Large intestine (tissue), 3 donors: ENCODE measurements around the gene INPP4B. TPM values are rescaled to one million over a fixed set of nuclear protein-coding genes. Genes with fewer than 3 reads are reported as not detected.

Experiments used
- DNase-seq, 2 donors: peaks; one replicate each; pipeline versions ENCODE4 v3.0.0 to v3.0.0-alpha.2; 2013
- H3K27ac ChIP-seq: one replicate; pipeline ENCODE4 v1.5.1; 2013; ENCODE audit warnings: low read length
- H3K27me3 ChIP-seq: 2 replicates; pipeline ENCODE4 v1.6.1; 2013; ENCODE audit warnings: low read length; ENCODE audit not compliant: control insufficient read depth, insufficient read depth
- H3K36me3 ChIP-seq: 2 replicates; pipeline ENCODE4 v1.6.1; 2013; ENCODE audit warnings: low read length; ENCODE audit not compliant: control insufficient read depth, insufficient read depth
- H3K4me1 ChIP-seq: one replicate; pipeline ENCODE4 v1.6.1; 2013; ENCODE audit warnings: low read length; ENCODE audit not compliant: control insufficient read depth, insufficient read depth
- H3K4me3 ChIP-seq: one replicate; pipeline ENCODE4 v1.5.1; 2013; ENCODE audit warnings: low read length
- H3K9me3 ChIP-seq: one replicate; pipeline ENCODE4 v1.6.1; 2013; ENCODE audit warnings: mild to moderate bottlenecking, low read depth, low read length, moderate library complexity; ENCODE audit not compliant: control insufficient read depth
- WGBS: methylation state at CpG from one replicate; pipeline ENCODE4 v1.1.5; 2013; ENCODE audit warnings: low lambda C conversion rate; ENCODE audit not compliant: insufficient coverage; 5-methylcytosine and 5-hydroxymethylcytosine counted together
- polyA plus RNA-seq: library from polyadenylated mRNA; unstranded; fragments of 120-200 nt; gene quantifications from one replicate; pipeline ENCODE4 v1.2.1, GENCODE V29; 2013

The INPP4B gene
- polyA plus RNA-seq, 1 donor: 6.6 TPM

GRCh38 chr4:142356801-142357200, 489.3 kb downstream of the INPP4B start:
- H3K4me3 ChIP-seq: no peak overlapping the region
- no CpG with 5 or more reads among the region's 1 CpG for WGBS

GRCh38 chr4:142356118-142356759, 489.9 kb downstream of the INPP4B start:
- DNase-seq: no peak
- Histone ChIP-seq H3K27ac (no peak overlapping the region), H3K36me3 (no peaks in the 10 kb centered on the region), H3K9me3 (no peaks in the 10 kb centered on the region), H3K4me3 (no peak overlapping the region), H3K4me1 (peaks cover 11% of the 10 kb centered on the region), H3K27me3 (no peaks in the 10 kb centered on the region)

More at GRCh38 chr4:142356801-142357200, 489.3 kb downstream of the INPP4B start:
- Histone ChIP-seq H3K9me3 (no peaks in the 10 kb centered on the region), H3K27ac (no peak overlapping the region), H3K36me3 (no peaks in the 10 kb centered on the region), H3K27me3 (no peaks in the 10 kb centered on the region), H3K4me1 (peaks cover 10% of the 10 kb centered on the region)
- DNase-seq: no peak

- Histone ChIP-seq H3K4me3 (no peak overlapping the region), H3K27ac (no peak overlapping the region), H3K9me3 (no peaks in the 10 kb centered on the region), H3K4me1 (peaks cover 17% of the 10 kb centered on the region), H3K27me3 (no peaks in the 10 kb centered on the region), H3K36me3 (no peaks in the 10 kb centered on the region)
- DNase-seq: no peak
- WGBS: no CpG with 5 or more reads among the region's 1 CpG
Observed at GRCh38 chr4:142355421-142355930, 490.6 kb downstream of the INPP4B start.

- no peak overlapping the region for H3K4me3 ChIP-seq
- no CpG with 5 or more reads among the region's 8 CpGs for WGBS
- H3K36me3 ChIP-seq: no peaks in the 10 kb centered on the region
- H3K27ac ChIP-seq: no peak overlapping the region
- no peaks in the 10 kb centered on the region for H3K9me3 ChIP-seq
- peak in 1 of 2 donors; percentile 12 for DNase-seq
- peaks cover 17% of the 10 kb centered on the region for H3K4me1 ChIP-seq
- no peaks in the 10 kb centered on the region for H3K27me3 ChIP-seq
Observed at GRCh38 chr4:142354794-142355420, 491.2 kb downstream of the INPP4B start.

- no peak for DNase-seq
- H3K9me3 ChIP-seq: no peaks in the 10 kb centered on the region
- H3K4me1 ChIP-seq: peaks cover 18% of the 10 kb centered on the region
- no peaks in the 10 kb centered on the region for H3K36me3 ChIP-seq
- H3K4me3 ChIP-seq: no peak overlapping the region
- no peaks in the 10 kb centered on the region for H3K27me3 ChIP-seq
- no peak overlapping the region for H3K27ac ChIP-seq
- 100% methylated on average over 1 of the region's 3 CpGs for WGBS
Observed at GRCh38 chr4:142354041-142354440, 492.1 kb downstream of the INPP4B start.

- H3K36me3 ChIP-seq: no peaks in the 10 kb centered on the region
- peak; percentile 26 to 59 for DNase-seq
- 44% methylated on average over 3 of the region's 5 CpGs for WGBS
- no peaks in the 10 kb centered on the region for H3K9me3 ChIP-seq
- H3K4me3 ChIP-seq: no peak overlapping the region
- H3K4me1 ChIP-seq: peaks cover 25% of the 10 kb centered on the region
- peak overlapping the region; percentile 41 for H3K27ac ChIP-seq
- H3K27me3 ChIP-seq: no peaks in the 10 kb centered on the region
Observed at GRCh38 chr4:142353149-142353738, 492.9 kb downstream of the INPP4B start.

GRCh38 chr4:142352712-142353111, 493.4 kb downstream of the INPP4B start:
- DNase-seq: peak in 1 of 2 donors; percentile 50
- peak overlapping the region; percentile 41 for H3K27ac ChIP-seq
- H3K9me3 ChIP-seq: no peaks in the 10 kb centered on the region
- H3K4me1 ChIP-seq: peaks cover 30% of the 10 kb centered on the region
- no peaks in the 10 kb centered on the region for H3K36me3 ChIP-seq
- no peaks in the 10 kb centered on the region for H3K27me3 ChIP-seq
- H3K4me3 ChIP-seq: no peak overlapping the region
- WGBS: 100% methylated on average over 2 of the region's 4 CpGs

- Histone ChIP-seq H3K4me1 (peaks cover 33% of the 10 kb centered on the region), H3K4me3 (no peak overlapping the region), H3K27me3 (no peaks in the 10 kb centered on the region), H3K9me3 (no peaks in the 10 kb centered on the region), H3K36me3 (no peaks in the 10 kb centered on the region), H3K27ac (no peak overlapping the region)
- no peak for DNase-seq
- WGBS: 100% methylated on average over 1 of the region's 4 CpGs
Observed at GRCh38 chr4:142351958-142352357, 494.1 kb downstream of the INPP4B start.

GRCh38 chr4:142350871-142351270, 495.2 kb downstream of the INPP4B start:
- Histone ChIP-seq H3K9me3 (no peaks in the 10 kb centered on the region), H3K36me3 (no peaks in the 10 kb centered on the region), H3K4me3 (no peak overlapping the region), H3K27ac (peak overlapping the region; percentile 8), H3K27me3 (no peaks in the 10 kb centered on the region), H3K4me1 (peaks cover 36% of the 10 kb centered on the region)
- DNase-seq: peak; percentile 38 to 63

GRCh38 chr4:142348613-142349021, 497.5 kb downstream of the INPP4B start:
- WGBS: no CpG with 5 or more reads among the region's 1 CpG
- Histone ChIP-seq H3K27ac (peak overlapping the region; percentile 66), H3K4me3 (no peak overlapping the region), H3K9me3 (no peaks in the 10 kb centered on the region), H3K36me3 (no peaks in the 10 kb centered on the region), H3K27me3 (no peaks in the 10 kb centered on the region), H3K4me1 (peaks cover 29% of the 10 kb centered on the region)
- peak; percentile 32 to 75 for DNase-seq
